ENCODE data around the gene HAGH.
"Not testable (repeated sequence)": the region's sequence is repeated elsewhere in the genome, so short reads cannot be mapped to it uniquely, and the experiment has no call there.

Gene HAGH

DNA sequence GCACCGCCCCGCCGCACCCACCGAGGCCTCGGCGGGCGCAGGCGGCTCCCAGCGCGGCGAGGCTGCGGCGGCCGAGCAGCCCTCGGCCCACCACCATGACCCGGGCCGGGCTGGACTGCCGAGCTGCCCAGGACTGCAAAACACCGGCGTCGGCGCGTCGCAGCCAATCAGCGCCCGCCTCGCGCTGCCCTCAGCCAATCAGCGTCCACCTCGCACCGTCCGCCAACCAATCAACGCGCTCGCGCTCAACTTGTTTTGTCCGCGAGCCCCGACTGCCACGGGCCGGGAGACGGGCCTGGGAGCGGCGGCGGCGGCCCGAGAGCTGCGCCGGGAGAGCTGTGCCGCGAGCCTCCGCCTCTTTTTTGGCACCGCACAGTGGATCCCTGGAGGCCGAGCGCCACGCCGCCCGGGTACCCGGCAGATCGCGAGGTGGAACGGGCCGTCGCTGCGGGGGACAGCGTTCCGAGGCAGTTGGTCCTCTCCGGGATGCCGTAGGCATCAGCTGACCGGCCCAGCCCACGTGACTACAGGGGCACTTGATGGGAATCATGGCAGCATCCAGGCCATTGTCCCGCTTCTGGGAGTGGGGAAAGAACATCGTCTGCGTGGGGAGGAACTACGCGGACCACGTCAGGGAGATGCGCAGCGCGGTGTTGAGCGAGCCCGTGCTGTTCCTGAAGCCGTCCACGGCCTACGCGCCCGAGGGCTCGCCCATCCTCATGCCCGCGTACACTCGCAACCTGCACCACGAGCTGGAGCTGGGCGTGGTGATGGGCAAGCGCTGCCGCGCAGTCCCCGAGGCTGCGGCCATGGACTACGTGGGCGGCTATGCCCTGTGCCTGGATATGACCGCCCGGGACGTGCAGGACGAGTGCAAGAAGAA, at the start of gene HAGH, which contains the start of gene FAHD1:
Gene HAGH (minus strand): TSS at position 135 of the 883 bp plus-strand sequence. CDS start 38 bp downstream, at position 97.
Gene FAHD1 (plus strand): TSS at position 516 of the 883 bp plus-strand sequence. CDS start 33 bp downstream, at position 549.
- Histone ChIP-seq H3F3A (ENCODE audit: control insufficient read depth, insufficient read depth) (peaks cover 10% of the 10 kb centered on the region; the same call in 1 of the 2 replicates), H4K20me1 (ENCODE audit: control insufficient read depth, insufficient read depth, low read depth, low read length) (0 out of 2 replicates have a peak, but pooled peaks cover 3% of the 10 kb centered on the region), H3K27me3 (ENCODE audit: control insufficient read depth, low read length) (no peaks in the 10 kb centered on the region), H3K4me1 (ENCODE audit: control insufficient read depth, low read length) (peaks cover 24% of the 10 kb centered on the region), H3K4me3 (ENCODE audit: low read length) (peak within 1 kb of the TSS; percentile 91), H3K27ac (ENCODE audit: low read depth, low read length) (no peak within 1 kb of the TSS), H3K9me2 (replicated peaks; ENCODE audit: control insufficient read depth, low read length) (no peaks in the 10 kb centered on the region), H3K79me2 (ENCODE audit: control insufficient read depth, low read length) (peaks cover 27% of the 10 kb centered on the region), H3K4me2 (ENCODE audit: low read length) (peak within 1 kb of the TSS; percentile 94), H3K36me3 (ENCODE audit: control insufficient read depth, low read length) (no peaks in the 10 kb centered on the region), H3K9me3 (ENCODE audit: control insufficient read depth, insufficient read depth, low read length) (no peaks in the 10 kb centered on the region)
- TF ChIP-seq, protein P1, sequence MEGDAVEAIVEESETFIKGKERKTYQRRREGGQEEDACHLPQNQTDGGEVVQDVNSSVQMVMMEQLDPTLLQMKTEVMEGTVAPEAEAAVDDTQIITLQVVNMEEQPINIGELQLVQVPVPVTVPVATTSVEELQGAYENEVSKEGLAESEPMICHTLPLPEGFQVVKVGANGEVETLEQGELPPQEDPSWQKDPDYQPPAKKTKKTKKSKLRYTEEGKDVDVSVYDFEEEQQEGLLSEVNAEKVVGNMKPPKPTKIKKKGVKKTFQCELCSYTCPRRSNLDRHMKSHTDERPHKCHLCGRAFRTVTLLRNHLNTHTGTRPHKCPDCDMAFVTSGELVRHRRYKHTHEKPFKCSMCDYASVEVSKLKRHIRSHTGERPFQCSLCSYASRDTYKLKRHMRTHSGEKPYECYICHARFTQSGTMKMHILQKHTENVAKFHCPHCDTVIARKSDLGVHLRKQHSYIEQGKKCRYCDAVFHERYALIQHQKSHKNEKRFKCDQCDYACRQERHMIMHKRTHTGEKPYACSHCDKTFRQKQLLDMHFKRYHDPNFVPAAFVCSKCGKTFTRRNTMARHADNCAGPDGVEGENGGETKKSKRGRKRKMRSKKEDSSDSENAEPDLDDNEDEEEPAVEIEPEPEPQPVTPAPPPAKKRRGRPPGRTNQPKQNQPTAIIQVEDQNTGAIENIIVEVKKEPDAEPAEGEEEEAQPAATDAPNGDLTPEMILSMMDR (IDR thresholded peaks at IDR 0.05; ENCODE audit: low read depth, low read length, poor library complexity, severe bottlenecking), result no peak
- no peak for TF ChIP-seq EZH2phosphoT487 (IDR thresholded peaks at IDR 0.05; ENCODE audit: borderline replicate concordance, low read length)

DNA sequence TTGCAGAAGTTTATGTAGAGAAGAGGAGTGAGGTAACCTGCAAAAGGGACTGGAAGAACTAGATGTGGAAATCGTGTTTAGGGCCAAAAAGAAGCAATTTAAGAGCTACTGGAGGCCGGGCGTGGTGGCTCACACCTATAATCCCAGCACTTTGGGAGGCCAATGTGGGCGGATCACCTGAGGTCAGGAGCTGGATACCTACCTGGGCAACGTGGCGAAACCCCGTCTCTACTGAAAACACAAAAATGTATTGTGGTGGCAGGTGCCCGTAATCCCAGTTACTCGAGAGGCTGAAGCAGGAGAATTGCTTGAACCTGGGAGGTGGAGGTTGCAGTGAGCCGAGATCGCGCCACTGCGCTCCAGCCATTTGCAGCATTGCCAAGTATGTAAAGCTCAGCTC, 49.4 kb upstream of the HAGH start:
- H3K4me1 ChIP-seq (ENCODE audit: control insufficient read depth, low read length); H3K4me2 ChIP-seq (ENCODE audit: low read length); H4K20me1 ChIP-seq (ENCODE audit: control insufficient read depth, insufficient read depth, low read depth, low read length); H3K4me3 ChIP-seq (ENCODE audit: low read length); H3K79me2 ChIP-seq (ENCODE audit: control insufficient read depth, low read length); H3F3A ChIP-seq (ENCODE audit: control insufficient read depth, insufficient read depth); H3K9me2 ChIP-seq (replicated peaks; ENCODE audit: control insufficient read depth, low read length); H3K36me3 ChIP-seq (ENCODE audit: control insufficient read depth, low read length); H3K27ac ChIP-seq (ENCODE audit: low read depth, low read length); H3K9me3 ChIP-seq (ENCODE audit: control insufficient read depth, insufficient read depth, low read length): not testable (repeated sequence)
- peaks cover 12% of the 10 kb centered on the region for H3K27me3 ChIP-seq (ENCODE audit: control insufficient read depth, low read length)

DNA sequence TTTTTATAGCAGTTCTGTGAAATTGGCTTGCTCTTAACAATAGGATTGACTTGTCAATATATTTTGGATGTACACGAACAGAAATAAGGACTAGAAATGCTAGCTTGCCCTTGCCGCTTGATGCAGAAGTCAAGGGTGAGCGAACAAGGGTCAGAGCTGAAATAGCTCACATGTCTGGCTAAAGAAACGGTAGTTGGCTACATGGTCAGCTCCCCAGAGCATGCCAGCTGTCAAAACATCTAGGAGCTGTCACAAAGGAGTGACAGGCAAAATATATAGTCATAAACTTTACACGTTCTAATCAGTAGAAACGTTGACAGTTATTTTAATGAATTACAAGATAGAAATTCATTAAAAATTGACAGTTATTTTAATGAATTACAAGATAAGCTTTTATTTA, 48.2 kb upstream of the HAGH start:
- Histone ChIP-seq H3K4me1 (ENCODE audit: control insufficient read depth, low read length) (no peaks in the 10 kb centered on the region), H3K4me2 (ENCODE audit: low read length) (no peak overlapping the region), H3K79me2 (ENCODE audit: control insufficient read depth, low read length) (no peaks in the 10 kb centered on the region), H3K9me2 (replicated peaks; ENCODE audit: control insufficient read depth, low read length) (no peaks in the 10 kb centered on the region), H3K27me3 (ENCODE audit: control insufficient read depth, low read length) (peaks cover 12% of the 10 kb centered on the region), H3F3A (ENCODE audit: control insufficient read depth, insufficient read depth) (no peaks in the 10 kb centered on the region), H3K27ac (ENCODE audit: low read depth, low read length) (no peak overlapping the region), H3K36me3 (ENCODE audit: control insufficient read depth, low read length) (no peaks in the 10 kb centered on the region), H3K4me3 (ENCODE audit: low read length) (no peak overlapping the region), H3K9me3 (ENCODE audit: control insufficient read depth, insufficient read depth, low read length) (no peaks in the 10 kb centered on the region), H4K20me1 (ENCODE audit: control insufficient read depth, insufficient read depth, low read depth, low read length) (no peaks in the 10 kb centered on the region)
- TF ChIP-seq, protein P1 (IDR thresholded peaks at IDR 0.05; ENCODE audit: low read depth, low read length, poor library complexity, severe bottlenecking), result no peak
- no peak for TF ChIP-seq EZH2phosphoT487 (IDR thresholded peaks at IDR 0.05; ENCODE audit: borderline replicate concordance, low read length)

DNA sequence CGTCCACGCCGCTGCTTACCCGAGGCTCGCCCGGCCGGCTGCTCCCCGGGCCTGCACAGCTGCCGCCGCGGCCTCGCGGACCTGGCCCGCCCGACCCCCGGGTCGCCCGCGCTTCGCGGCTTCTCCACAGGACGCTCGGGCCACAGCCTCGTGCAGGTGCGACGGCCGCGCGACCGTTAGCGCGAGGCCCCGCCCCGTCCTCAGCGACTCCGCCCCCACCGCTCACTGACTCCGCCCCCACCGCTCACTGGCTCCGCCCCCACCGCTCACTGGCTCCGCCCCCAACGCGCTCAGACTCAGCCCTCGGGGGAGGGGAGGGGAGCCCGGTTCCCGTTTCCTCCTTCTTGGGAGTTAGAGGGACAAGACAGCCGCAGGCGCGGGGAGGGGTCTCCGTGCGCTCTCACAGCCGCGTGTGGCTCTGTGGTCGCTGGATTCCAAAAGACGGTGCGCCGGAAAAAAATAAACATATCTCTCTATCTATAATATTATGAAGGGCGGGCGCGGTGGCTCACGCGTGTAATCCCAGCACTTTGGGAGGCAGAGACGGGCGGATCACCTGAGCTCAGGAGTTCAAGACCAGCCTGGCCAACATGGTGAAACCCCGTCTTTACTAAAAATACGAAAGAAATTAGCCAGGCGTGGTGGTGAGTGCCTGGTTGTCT, 45.5 kb upstream of the HAGH start, which contains the start of gene MEIOB:
Gene MEIOB (minus strand): TSS at position 191 of the 662 bp plus-strand sequence. CDS start 3,989 bp downstream, outside the sequence.
- TF ChIP-seq EZH2phosphoT487 (IDR thresholded peaks at IDR 0.05; ENCODE audit: borderline replicate concordance, low read length), result no peak
- TF ChIP-seq, protein P1 (IDR thresholded peaks at IDR 0.05; ENCODE audit: low read depth, low read length, poor library complexity, severe bottlenecking), result no peak
- Histone ChIP-seq H3K79me2 (ENCODE audit: control insufficient read depth, low read length) (no peaks in the 10 kb centered on the region), H3K4me2 (ENCODE audit: low read length) (no peak within 1 kb of the TSS), H3K4me1 (ENCODE audit: control insufficient read depth, low read length) (no peaks in the 10 kb centered on the region), H4K20me1 (ENCODE audit: control insufficient read depth, insufficient read depth, low read depth, low read length) (no peaks in the 10 kb centered on the region), H3K27me3 (ENCODE audit: control insufficient read depth, low read length) (peaks cover 2% of the 10 kb centered on the region), H3K36me3 (ENCODE audit: control insufficient read depth, low read length) (no peaks in the 10 kb centered on the region), H3K27ac (ENCODE audit: low read depth, low read length) (no peak within 1 kb of the TSS), H3K4me3 (ENCODE audit: low read length) (no peak within 1 kb of the TSS), H3F3A (ENCODE audit: control insufficient read depth, insufficient read depth) (no peaks in the 10 kb centered on the region), H3K9me2 (replicated peaks; ENCODE audit: control insufficient read depth, low read length) (no peaks in the 10 kb centered on the region), H3K9me3 (ENCODE audit: control insufficient read depth, insufficient read depth, low read length) (no peaks in the 10 kb centered on the region)

All from DOHH2 (cell line).